ENCODE results near the gene TAS2R9.

DNA sequence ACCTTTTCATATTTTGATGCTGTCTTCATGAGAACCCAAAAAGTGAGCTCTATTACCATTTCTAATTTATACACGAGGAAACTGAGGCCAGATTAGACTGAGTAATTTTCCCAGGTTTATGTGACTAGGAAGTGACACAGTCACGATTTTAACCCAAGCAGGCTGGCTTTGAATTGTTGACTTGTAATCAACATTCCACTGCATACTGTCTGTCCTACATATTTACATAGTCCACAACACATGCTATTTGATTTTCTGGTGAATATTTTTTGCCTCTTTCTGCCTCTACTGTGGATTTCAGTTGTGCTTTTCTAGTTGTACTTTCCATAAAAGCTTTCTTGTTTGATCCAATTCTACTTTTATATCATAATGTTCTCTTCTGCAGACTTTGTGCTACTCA, 15.7 kb downstream of the TAS2R9 start:
- TF ChIP-seq, protein P1, sequence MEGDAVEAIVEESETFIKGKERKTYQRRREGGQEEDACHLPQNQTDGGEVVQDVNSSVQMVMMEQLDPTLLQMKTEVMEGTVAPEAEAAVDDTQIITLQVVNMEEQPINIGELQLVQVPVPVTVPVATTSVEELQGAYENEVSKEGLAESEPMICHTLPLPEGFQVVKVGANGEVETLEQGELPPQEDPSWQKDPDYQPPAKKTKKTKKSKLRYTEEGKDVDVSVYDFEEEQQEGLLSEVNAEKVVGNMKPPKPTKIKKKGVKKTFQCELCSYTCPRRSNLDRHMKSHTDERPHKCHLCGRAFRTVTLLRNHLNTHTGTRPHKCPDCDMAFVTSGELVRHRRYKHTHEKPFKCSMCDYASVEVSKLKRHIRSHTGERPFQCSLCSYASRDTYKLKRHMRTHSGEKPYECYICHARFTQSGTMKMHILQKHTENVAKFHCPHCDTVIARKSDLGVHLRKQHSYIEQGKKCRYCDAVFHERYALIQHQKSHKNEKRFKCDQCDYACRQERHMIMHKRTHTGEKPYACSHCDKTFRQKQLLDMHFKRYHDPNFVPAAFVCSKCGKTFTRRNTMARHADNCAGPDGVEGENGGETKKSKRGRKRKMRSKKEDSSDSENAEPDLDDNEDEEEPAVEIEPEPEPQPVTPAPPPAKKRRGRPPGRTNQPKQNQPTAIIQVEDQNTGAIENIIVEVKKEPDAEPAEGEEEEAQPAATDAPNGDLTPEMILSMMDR (IDR thresholded peaks at IDR 0.05), result no peak
- no peak for TF ChIP-seq POLR2A (IDR thresholded peaks at IDR 0.05)

Measured in heart left ventricle (tissue), 13 donors.